GM18508 (cell line): Measurements from ENCODE around the gene BRME1.
"Not testable (repeated sequence)": the region's sequence is repeated elsewhere in the genome, so short reads cannot be mapped to it uniquely, and the experiment has no call there.

Experiments
- ATAC-seq: cut with Tn5 transposase; IDR thresholded peaks from one replicate; pipeline ENCODE4 v1.9.1; 2021; ENCODE audit warnings: moderate number of reproducible peaks; ENCODE audit not compliant: insufficient read depth, unreplicated experiment

BRME1 gene

GRCh38 chr19:13870873-13871272, 35.0 kb downstream of the BRME1 start:
- no peak for ATAC-seq

- no peak for ATAC-seq
Measured at GRCh38 chr19:13869281-13869680, 36.6 kb downstream of the BRME1 start.

GRCh38 chr19:13868663-13869062, 37.3 kb downstream of the BRME1 start:
- no peak for ATAC-seq

- ATAC-seq, result no peak
Measured at GRCh38 chr19:13866463-13867046, 39.4 kb downstream of the BRME1 start.

GRCh38 chr19:13865571-13866462, 40.1 kb downstream of the BRME1 start:
- no peak for ATAC-seq

GRCh38 chr19:13864667-13865570, 41.0 kb downstream of the BRME1 start:
- ATAC-seq, result no peak

- no peak for ATAC-seq
Measured at GRCh38 chr19:13864046-13864666, 41.8 kb downstream of the BRME1 start.

- ATAC-seq, result no peak
Measured at GRCh38 chr19:13861714-13862531, 44.0 kb downstream of the BRME1 start.

- no peak for ATAC-seq
Measured at GRCh38 chr19:13861392-13861713, 44.6 kb downstream of the BRME1 start.

GRCh38 chr19:13860679-13861391, 45.1 kb downstream of the BRME1 start:
- ATAC-seq, result no peak

- ATAC-seq, result no peak
Measured at GRCh38 chr19:13859361-13859880, 46.5 kb downstream of the BRME1 start.

- ATAC-seq, result no peak
Measured at GRCh38 chr19:13856497-13856896, 49.4 kb downstream of the BRME1 start.

GRCh38 chr19:13852171-13852707, 53.7 kb downstream of the BRME1 start:
- ATAC-seq, result not testable (repeated sequence)

GRCh38 chr19:13851734-13852114, 54.2 kb downstream of the BRME1 start:
- ATAC-seq, result not testable (repeated sequence)

GRCh38 chr19:13850910-13851733, 54.8 kb downstream of the BRME1 start:
- ATAC-seq, result no peak

GRCh38 chr19:13849991-13850909, 55.7 kb downstream of the BRME1 start:
- ATAC-seq, result no peak
